NCI-H510A (cell line): ENCODE data around the gene CFAP61.
A peak's percentile ranks its signal among the peaks of the same experiment; 100 is the strongest.
"Not testable (repeated sequence)": the region's sequence is repeated elsewhere in the genome, so short reads cannot be mapped to it uniquely, and the experiment has no call there.

Experiments
- DNase-seq: peaks from one replicate; lab custom pipeline; 2025; lab: John Stamatoyannopoulos, UW

The CFAP61 gene

DNA sequence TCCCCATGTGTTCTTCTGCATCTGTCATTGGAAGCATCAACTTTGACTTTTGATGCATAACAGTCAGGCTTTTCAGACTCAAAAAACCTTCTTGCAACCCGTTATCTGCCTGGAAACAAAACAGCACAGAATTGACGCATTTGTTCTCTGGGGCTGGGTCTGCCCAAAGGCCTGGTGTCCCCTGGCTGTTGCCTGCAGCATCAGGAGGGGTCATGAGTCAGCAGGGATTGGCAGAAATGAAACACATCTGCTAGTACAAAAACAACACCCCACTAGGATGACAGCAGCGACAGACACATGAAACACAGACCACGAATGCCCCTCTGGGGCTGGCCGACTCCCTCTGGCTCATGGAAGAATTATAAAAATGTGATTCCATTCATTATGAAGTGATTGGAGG is 158.0 kb downstream of the CFAP61 start:
- no peak for DNase-seq

DNA sequence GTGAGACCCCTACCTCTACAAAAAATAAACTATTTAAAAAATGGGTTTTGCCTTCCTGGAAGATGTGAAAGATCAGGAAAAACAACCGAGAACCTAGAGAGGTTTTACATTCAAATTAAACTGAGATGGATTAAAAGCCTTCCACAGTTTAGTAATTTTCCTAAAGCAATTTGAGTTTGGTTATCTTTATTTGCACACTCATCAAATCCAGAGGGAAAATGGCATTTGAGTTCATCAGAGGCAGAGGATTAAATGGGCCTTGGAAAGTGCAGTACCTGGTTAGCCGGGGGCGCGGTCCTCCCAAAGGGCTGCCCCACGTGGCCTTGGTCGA is 158.6 kb downstream of the CFAP61 start:
- no peak for DNase-seq

DNA sequence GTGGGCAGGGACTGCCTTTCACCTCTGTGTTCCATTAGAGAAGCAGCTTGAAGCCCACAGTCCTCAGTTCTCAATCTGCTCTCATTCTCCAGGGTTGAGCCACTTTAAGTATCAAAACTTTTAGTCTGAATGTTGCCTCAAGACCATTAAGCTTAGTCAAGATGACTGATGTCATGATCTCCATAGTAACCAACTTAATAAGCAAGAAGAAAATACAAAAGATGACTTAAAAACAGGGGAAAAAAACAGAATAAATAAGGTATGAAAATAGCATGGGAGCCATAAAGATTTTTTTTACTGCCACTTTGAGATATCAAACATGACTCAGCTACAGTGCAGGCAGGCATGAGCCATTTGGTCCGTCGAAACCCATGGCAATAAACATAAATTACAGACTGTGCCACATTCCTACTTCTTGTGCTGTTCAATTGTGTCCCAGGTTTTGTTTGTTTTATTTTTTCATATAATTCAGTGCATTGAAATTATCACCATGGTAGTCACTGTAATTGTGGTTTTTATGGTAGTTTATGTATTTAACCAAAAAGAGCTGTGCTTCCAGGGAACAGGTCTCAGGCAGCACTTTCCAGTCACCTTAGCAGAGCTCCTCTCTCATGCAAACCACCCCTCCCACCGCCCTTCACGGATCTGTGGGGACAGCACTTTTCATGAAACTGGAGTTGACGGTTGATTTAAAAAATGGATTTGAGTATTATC is 159.1 kb downstream of the CFAP61 start:
- no peak for DNase-seq

DNA sequence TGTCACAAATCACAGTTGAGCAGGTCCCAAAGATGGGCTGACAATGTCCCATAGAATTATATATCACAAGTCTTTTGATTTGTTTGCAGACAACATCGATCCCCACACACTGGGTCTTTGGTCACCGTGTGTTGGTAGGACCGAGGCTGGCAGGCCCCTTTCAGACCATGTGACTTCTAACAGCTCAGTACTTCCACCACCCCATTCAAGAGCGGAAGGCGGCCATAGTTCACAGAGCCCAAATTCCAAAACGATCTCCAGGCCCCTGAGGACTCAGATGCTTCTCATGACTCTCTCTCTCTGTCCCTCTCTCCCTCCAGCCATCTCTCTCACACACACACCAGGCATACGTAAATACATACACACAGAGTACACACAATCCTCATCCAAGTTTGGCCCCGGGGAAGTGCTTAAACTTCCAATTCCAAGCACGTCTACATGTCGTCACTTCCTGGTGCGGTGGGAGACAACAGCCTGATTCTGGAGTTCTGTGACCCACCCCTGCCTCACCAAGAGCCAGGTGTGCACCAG is 159.7 kb downstream of the CFAP61 start:
- peak; percentile 82 for DNase-seq

DNA sequence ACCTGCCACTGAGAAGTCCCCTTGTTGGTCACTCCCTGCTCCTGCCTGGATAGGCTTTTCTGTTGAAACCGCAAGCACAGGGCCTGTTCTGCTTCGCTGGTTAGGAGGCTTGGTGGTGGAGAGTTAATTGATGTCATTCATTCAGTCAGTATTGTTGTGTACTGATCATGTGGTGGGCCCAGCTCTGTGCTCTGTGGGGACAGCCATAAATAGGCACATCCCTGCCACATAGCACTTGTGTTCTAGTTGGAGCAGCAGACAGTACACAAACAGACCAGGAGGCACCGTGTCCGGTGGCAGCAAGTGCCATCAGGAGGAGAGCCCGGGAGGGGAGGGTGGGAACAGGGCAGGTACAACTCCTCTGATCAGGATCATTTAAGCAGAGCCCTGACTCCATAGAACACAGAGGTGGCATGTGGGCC is 160.4 kb downstream of the CFAP61 start:
- DNase-seq = peak; percentile 98

DNA sequence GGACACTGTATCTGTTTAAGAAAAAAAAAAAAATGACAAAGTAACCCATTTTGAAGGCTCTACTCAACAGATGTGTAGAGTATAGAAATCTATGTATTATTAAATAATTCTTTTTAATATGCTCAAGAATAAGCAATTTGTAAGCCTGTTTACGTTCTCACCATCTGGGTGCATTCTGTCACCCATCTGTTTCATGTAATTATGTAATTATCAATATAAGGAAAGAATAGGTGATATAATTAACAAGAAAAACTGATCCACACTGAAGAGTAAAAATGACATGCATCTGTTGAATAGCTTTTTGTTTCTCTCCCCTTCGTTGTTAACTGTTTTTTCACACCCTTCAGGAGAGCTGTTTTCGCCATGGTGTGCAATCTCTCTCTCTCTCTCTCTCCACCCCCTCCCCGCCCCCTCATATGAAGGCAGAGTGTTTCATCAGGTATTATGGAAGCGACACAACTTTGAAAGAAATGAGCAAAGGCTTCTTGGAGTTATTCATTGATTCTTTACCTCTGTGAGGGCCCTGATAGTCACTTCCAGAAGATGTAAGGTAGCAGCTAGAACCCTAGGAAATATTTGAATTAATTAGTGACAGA is 161.3 kb downstream of the CFAP61 start:
- DNase-seq = no peak

DNA sequence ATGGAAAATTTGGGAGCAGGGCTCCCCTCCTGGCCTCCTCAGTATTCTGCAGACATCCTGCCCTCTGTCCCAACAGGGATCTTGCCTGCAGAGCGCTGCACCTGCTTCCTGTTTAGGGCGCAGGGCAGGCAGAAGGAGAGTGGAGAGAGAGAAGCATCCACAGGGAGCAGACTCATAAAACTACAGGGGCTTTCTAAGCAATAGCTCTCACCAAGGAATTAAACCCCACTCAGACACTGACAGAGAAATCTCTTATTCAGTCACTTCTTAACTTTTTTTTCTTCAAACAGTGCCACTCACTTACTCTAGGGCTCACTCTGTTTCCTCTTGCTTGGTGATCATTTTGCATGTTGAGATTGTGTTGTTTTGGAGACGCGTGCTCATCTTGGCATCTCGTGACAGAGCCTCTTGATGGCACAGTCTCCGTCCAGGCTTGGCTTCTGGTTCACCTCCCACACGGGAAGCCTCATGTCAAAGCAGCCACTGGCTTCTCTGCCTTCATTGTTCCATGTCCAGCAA is 162.5 kb downstream of the CFAP61 start:
- peak; percentile 73 for DNase-seq

DNA sequence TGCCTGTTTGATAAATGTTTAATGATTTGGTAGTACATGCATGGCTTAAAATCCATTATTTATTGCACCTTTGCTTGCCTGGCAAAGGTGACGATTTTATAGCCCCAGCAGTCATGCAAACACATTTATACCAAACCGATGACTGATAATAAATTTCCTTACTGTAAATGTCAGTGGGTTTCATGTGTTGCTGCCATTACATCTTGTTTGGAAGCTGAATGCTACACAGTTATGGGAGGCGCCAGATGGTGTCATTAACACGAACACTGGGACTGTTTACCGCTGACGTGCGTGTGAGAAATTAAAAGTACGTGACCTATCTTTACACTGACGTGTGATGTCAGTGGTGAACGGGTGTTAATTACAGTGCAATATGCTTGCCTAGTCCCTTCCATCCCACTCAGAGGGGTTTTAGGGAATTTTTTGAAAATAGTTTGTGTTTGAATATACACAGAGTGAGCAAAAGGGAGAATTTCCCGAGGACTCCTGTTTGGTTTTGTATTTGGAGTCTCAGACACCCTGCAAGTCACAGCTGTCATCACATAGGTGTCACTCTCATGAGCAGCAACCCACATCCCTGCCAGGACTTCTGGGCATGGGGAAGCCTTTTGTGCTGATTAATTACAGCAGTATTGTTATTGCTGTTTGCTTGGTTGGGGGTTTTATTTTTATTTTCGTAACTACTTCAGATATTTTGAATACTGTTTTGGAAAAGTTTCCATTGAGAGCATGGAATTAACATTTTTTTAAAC is 163.8 kb downstream of the CFAP61 start:
- peak; percentile 65 for DNase-seq

DNA sequence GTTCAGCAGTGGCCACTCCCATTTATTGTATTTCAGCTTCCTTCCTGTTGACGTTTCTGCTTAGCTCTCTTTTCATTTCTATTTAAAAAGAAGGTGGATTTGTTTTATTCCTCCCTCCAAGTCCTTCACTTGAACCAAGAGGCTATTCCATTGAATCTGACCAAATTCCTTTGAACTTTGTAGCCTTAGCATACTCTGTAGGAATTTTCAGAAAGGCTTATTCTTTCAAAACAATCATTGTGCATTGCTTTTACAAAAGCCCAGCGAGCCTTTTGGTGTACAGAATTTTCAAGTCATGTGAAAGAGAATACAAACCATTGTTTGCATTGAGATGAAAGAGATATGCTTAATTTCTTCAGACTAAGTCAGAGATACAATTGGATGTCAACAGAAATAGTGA is 164.6 kb downstream of the CFAP61 start:
- DNase-seq = no peak

DNA sequence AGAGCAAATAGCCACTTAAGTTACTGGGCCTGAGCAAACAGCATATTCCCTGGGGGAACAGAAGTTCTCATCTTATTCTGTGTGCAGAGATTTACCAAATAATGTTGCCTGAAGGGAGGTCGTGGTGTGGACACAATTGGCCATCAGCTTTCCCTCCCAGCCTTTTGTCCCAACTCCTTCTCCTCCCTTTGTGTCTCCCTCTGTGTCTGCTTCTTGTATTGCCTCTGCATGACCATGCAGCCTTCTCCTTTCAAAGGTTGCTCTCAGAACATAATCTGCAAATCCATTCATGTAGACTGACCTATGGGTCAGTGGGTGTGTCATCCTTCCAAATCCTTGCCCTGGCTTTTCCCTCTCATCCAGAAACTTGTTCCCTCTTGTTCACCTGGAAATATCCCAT is 165.3 kb downstream of the CFAP61 start:
- no peak for DNase-seq

DNA sequence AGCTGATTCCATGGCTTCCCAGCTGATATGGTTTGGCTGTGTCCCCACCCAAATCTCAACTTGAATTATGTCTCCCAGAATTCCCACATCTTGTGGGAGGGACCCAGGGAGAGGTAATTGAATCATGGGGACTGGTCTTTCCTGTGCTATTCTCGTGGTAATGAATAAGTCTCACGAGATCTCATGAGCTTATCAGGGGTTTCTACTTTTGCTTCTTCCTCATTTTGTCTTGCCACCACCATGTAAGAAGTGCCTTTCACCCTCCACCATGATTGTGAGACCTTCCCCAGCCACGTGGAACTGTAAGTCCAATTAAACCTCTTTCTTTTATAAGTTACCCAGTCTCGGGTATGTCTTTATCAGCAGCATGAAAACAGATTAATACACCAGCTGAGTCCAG is 165.8 kb downstream of the CFAP61 start:
- DNase-seq = not testable (repeated sequence)

DNA sequence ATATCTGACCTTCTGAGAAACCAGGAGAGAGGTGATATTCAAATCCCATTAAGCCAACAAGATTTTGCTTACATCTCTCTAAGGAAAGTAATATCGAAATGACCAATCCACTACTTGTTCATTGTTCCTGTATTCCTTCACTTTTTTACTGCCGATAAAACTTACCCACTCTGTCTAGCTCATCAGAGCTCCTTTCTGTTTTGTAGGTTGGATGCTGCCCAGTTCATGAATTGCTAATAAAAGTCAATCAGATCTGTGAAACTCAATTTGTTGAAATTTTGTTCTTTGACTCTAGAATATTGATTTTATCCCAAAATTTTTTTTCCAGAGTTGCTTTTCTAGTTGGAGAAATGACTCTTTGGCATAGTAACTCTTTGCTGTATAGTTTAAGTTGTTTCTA is 166.7 kb downstream of the CFAP61 start:
- DNase-seq = no peak

DNA sequence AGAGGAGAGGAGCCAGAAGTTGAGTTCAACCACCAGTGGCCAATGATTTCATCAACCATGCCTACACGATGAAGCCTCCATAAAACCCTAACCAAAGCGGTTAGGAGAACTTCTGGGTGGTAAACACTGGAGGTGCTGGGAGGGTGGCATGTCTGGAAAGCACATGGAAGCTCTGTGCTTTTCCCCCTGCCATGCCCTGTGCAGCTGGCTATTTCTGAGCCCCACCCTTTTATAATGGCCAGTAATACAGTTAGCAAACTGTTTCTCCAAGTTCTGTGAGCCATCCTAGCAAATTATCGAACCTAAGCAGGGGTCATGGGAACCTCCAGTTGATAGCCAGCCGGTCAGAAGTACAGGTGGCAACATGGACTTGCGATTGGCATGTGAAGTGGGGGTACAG is 167.8 kb downstream of the CFAP61 start:
- DNase-seq = no peak

DNA sequence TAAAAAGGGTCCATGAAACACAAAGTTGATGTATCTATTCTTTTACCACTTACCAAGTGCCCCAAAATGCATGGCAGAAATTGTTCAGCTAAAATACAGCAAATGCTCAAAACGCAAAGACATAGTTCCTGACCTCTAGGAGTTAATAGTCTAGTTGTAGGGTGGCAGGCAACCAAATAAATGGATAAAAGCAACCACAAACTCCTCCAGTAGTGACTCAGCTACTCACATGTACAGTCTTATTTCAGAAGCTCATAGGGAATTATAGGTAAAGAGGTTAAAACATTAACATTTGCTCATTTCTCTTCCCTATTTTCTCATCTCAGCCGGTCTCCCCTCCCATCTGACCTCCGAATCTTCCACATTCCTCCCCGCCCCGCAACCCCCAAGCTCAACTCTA is 171.6 kb downstream of the CFAP61 start:
- no peak for DNase-seq

DNA sequence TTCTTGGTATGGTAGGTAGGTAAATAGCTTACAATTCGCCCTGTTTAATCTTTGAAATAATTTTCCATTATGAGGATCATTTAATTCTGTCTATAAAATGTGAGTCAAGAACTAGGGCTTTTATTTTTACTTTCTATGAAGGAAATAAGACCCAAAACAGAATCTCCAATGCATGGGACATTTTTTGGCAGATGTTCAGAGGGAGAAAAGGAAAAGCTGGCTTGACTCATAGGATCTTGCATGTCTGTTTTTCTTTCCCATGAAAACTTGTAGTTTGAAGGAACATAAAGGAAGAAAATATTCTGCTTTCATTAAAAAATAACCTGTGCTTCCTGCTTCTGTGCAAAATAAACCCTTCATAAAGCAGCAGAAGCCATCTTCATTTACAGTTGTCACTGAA is 172.5 kb downstream of the CFAP61 start:
- DNase-seq = no peak

DNA sequence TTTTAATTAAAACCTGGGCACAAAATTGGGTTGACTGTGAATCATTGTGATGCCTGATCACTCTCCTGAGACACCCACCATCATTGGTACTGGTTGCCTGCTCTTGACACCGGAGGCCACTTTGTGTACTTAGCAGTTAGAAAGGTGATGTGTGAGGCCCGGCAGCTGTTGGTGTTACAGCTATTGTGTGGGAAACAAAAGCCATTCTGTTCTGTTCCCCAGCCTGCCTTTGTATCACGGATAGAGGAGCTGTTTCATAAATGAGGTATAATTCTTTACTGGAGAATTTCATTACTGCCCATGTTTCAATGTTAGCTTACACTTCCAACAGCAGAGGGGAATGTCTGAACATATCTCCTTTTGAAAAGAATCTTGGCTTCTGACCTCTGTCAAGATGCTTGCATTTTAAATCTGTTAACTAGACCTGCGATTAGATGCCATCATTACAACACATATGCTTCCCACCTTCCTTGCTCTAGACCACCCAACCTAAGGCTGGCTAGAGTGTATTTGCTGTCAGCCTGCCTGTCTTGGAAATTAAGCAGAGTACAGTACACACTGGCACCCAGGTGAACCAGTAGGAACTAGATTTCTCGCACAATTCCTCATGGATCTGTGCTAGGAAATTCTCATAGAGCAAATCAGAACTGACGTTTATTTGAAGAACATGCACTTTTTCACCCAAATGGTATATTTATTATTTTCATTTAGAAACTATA is 173.2 kb downstream of the CFAP61 start:
- DNase-seq = peak; percentile 86

DNA sequence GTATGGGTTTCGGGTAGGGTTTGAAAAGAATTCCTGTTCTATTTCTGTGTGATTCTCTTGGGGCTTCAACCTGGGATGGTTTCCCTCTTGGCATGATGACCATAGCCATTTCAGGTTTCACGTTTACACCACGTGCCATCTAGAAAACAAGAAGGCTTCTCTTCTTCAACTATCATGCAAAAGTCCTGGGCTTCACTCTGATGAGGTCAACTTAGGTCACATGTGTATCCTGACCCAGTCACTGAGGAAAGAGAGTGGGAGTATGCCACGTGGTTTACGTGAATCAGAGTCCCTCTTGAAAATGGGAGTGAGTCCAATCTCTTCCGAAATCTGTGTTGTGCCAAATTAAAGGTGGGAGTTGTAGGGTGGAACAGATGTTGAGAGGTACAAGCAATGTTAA is 174.2 kb downstream of the CFAP61 start:
- DNase-seq = no peak

DNA sequence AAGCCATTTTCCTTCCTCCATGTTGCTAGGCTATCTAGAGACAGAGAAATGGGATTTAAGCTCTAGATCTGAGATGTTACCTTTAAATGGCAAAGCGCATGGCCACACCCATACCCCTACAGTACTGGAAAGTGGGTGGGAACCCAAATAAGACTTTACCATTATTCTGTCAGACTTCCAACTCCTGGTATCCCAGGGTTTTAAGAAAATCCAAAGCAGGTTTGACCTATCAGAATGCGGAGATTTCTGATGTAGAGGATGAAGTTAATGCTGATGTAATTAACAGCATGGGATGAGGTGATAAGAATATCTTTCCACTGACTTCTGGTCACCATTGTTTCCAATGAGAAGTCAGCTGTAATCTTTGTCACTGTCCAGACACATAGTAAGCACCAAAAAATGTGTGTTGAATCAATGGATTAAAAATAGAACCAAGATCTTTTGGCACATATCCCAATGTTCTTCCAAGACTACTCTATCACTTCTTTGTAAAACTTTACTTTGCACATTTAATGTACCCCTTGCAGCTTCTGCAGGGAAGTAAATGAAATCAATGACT is 174.8 kb downstream of the CFAP61 start:
- DNase-seq = no peak

DNA sequence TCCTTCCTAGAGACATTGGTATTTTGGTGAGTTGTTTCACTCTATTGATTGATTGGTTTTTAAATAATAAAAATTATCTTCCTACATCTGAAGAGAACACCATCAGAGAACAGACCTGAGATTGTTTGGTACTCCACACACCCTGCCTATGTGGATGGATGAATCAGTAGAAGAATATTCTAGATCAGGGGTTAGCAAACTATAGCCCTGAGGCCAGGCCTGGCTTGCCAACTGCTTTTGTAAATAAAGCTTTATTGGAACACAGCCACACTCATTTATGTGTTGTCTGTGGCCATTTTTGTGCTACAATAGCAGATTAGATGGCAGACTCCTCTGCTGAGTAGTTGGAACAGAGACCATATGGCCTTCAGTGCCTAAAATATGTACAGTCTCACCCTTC is 176.0 kb downstream of the CFAP61 start:
- DNase-seq = no peak

DNA sequence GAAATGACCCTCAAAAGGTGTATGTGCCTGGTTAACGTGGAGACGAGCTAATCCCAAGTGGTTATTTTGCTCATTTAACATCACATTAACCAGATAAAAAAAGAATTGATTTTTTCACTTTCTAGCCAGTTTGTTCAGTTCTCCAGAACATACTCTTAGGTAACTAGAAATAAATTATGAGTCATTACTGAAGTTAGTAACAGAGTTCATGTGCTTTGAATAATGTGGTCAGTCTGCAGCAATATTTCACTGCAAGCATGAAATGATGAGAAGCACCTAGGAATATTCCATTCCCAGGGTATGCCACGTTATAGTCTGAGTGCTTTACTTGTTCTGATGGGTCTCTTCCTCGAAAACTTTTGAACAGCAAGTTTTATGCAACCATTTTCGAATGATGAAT is 177.3 kb downstream of the CFAP61 start:
- no peak for DNase-seq

DNA sequence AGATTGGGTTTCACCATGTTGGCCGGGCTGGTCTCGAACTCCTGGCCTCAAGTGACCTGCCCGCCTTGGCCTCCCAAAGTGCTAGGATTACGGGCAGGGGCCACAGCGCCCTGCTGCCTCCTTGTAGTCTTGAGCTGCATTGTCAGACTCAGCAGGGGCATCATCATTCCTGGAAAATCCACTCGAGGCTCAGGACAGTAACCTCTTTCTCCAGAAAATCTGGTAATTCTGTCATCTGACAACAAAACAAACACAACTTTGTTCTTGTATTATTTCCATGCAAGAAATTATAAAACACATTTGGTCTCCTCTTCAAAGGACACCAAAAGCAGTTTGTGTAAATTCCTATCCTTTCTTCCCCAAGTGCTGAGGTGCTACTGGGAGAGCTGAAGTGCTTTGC is 178.4 kb downstream of the CFAP61 start:
- no peak for DNase-seq
